GM23338 (cell line): ENCODE measurements around the gene MORN4. TPM values are rescaled to one million over a fixed set of nuclear protein-coding genes. Genes with fewer than 3 reads are reported as not detected.

ENCODE experiments used
- ATAC-seq: fragments of 200-7000 bp; cut with Tn5 transposase; 3 replicates; pipeline ENCODE4 v1.9.1; 2020
- DNase-seq: peaks from one replicate; pipeline ENCODE4 v3.0.0-alpha.2; 2015; ENCODE audit warnings: low spot score
- H2AFZ ChIP-seq: fragments of 200-600 bp; sonication (generic); 2 replicates; pipeline ENCODE4 v1.8.0; 2016; ENCODE audit warnings: antibody characterized with exemption, mild to moderate bottlenecking, moderate library complexity
- H3F3A ChIP-seq: fragments of 200-600 bp; sonication (generic); replicated peaks from 2 replicates; pipeline ENCODE4 v1.8.0; 2017; ENCODE audit warnings: antibody characterized with exemption, mixed run types, low read depth
- H3K27ac ChIP-seq: fragments of 200-600 bp; sonication (generic); 2 replicates; pipeline ENCODE4 v1.6.1; 2016; ENCODE audit warnings: low read depth
- H3K27me3 ChIP-seq: fragments of 200-600 bp; sonication (generic); 2 replicates; pipeline ENCODE4 v1.8.0; 2016; ENCODE audit warnings: mild to moderate bottlenecking, mixed run types, moderate library complexity; ENCODE audit not compliant: insufficient read depth
- H3K36me3 ChIP-seq: fragments of 200-600 bp; sonication (generic); 2 replicates; pipeline ENCODE4 v1.8.0; 2016; ENCODE audit warnings: mild to moderate bottlenecking; ENCODE audit not compliant: insufficient read depth
- H3K4me1 ChIP-seq: fragments of 200-600 bp; sonication (generic); 2 replicates; pipeline ENCODE4 v1.8.0; 2016; ENCODE audit warnings: mild to moderate bottlenecking, moderate library complexity; ENCODE audit not compliant: insufficient read depth
- H3K4me2 ChIP-seq: fragments of 200-600 bp; sonication (generic); 2 replicates; pipeline ENCODE4 v1.7.1; 2017; ENCODE audit warnings: mixed run types
- H3K4me3 ChIP-seq: fragments of 200-600 bp; sonication (generic); 2 replicates; pipeline ENCODE4 v1.6.1; 2016; ENCODE audit warnings: mixed run types
- H3K79me2 ChIP-seq: fragments of 200-600 bp; sonication (generic); replicated peaks from 2 replicates; pipeline ENCODE4 v1.8.0; 2017; ENCODE audit warnings: mild to moderate bottlenecking; ENCODE audit not compliant: insufficient read depth
- H3K9me2 ChIP-seq: fragments of 200-600 bp; sonication (generic); 2 replicates; pipeline ENCODE4 v1.8.0; 2017; ENCODE audit not compliant: insufficient read depth
- H4K20me1 ChIP-seq: fragments of 200-600 bp; sonication (generic); replicated peaks from 2 replicates; pipeline ENCODE4 v1.8.0; 2017; ENCODE audit warnings: mild to moderate bottlenecking; ENCODE audit not compliant: insufficient read depth
- H3K27ac Mint-ChIP-seq: 2 replicates; pipeline ENCODE4 v1.8.0; 2020; ENCODE audit warnings: inconsistent platforms, mild to moderate bottlenecking, moderate library complexity, mixed read lengths
- H3K27me3 Mint-ChIP-seq: 3 replicates; pipeline ENCODE4 v1.8.0; 2022; ENCODE audit warnings: low read depth, mild to moderate bottlenecking, moderate library complexity, mixed read lengths, inconsistent platforms; ENCODE audit not compliant: insufficient read depth, poor library complexity
- H3K36me3 Mint-ChIP-seq: 3 replicates; pipeline ENCODE4 v1.8.0; 2021; ENCODE audit warnings: low read depth, mild to moderate bottlenecking, inconsistent platforms, moderate library complexity, mixed read lengths
- H3K4me1 Mint-ChIP-seq: 3 replicates; pipeline ENCODE4 v1.8.0; 2020; ENCODE audit warnings: mild to moderate bottlenecking, inconsistent platforms, mixed read lengths
- H3K4me3 Mint-ChIP-seq: 3 replicates; pipeline ENCODE4 v1.8.0; 2021; ENCODE audit warnings: moderate library complexity, mild to moderate bottlenecking, inconsistent platforms, mixed read lengths
- H3K9me3 Mint-ChIP-seq: 3 replicates; pipeline ENCODE4 v1.8.0; 2020; ENCODE audit warnings: moderate library complexity, mild to moderate bottlenecking, inconsistent platforms, mixed read lengths
- CREB1 ChIP-seq: fragments of 250-450 bp; sonication (Bioruptor Pico); IDR thresholded peaks from 2 replicates; pipeline ENCODE4 v1.5.0; 2020; ENCODE audit warnings: low read depth, mild to moderate bottlenecking, moderate library complexity
- ETS1 ChIP-seq: IDR thresholded peaks from 2 replicates; pipeline ENCODE4 v1.6.1; 2016; ENCODE audit warnings: antibody characterized with exemption
- EZH2 ChIP-seq: fragments of 200-600 bp; sonication (generic); IDR thresholded peaks from one replicate; pipeline ENCODE4 v1.8.0; 2017; ENCODE audit warnings: antibody characterized with exemption, mild to moderate bottlenecking, low read depth; ENCODE audit not compliant: unreplicated experiment
- EZH2phosphoT487 ChIP-seq: fragments of 200-600 bp; sonication (generic); IDR thresholded peaks from one replicate; pipeline ENCODE4 v1.8.1; 2018; ENCODE audit warnings: antibody characterized with exemption; ENCODE audit not compliant: unreplicated experiment
- JUNB ChIP-seq: IDR thresholded peaks from one replicate; pipeline ENCODE4 v1.6.1; 2016; ENCODE audit warnings: antibody characterized with exemption; ENCODE audit not compliant: unreplicated experiment
- NANOG ChIP-seq: IDR thresholded peaks from 2 replicates; pipeline ENCODE4 v1.6.1; 2016; ENCODE audit warnings: antibody characterized with exemption, borderline replicate concordance
- POLR2AphosphoS5 ChIP-seq: IDR thresholded peaks from 2 replicates; pipeline ENCODE4 v1.6.1; 2016; ENCODE audit warnings: antibody characterized with exemption, low read depth
- STAT1 ChIP-seq: IDR thresholded peaks from one replicate; pipeline ENCODE4 v1.6.1; 2016; ENCODE audit warnings: antibody characterized with exemption; ENCODE audit not compliant: unreplicated experiment
- ZNF114 ChIP-seq: fragments of 250-450 bp; sonication (Bioruptor Pico); IDR thresholded peaks from 2 replicates; pipeline ENCODE4 v1.5.0; 2020; ENCODE audit warnings: mild to moderate bottlenecking, moderate library complexity
- ZNF331 ChIP-seq: fragments of 250-450 bp; sonication (Bioruptor Pico); IDR thresholded peaks from 2 replicates; pipeline ENCODE4 v1.5.0; 2020; ENCODE audit warnings: low read depth, mild to moderate bottlenecking, moderate library complexity
- polyA plus RNA-seq: library from polyadenylated mRNA; unstranded; fragments of >200 nt; fragmentation: Nextera tagmentation; extraction: Ambion mirVana; gene quantifications from 2 replicates; pipeline ENCODE4 v1.2.1, GENCODE V29; 2016
- total RNA-seq: library from RNA; depleted of rRNA; stranded (reverse); fragments of >200 nt; shearing (Covaris generic); gene quantifications from 2 replicates; pipeline ENCODE4 v1.2.3, GENCODE V29; 2014
- TF ChIP-seq, protein P1 (sequence below), 2 experiments: fragments of 200-600 bp in 1 of 2; sonication (generic) in 1 of 2; conservative IDR thresholded peaks; 2 replicates each; pipeline versions ENCODE4 v1.5.1 to v1.6.1; 2016 to 2017; ENCODE audit warnings: antibody characterized with exemption in 2 of 2, low read depth in 2 of 2, mild to moderate bottlenecking in 2 of 2, moderate library complexity in 1 of 2
- TF ChIP-seq, protein P2 (sequence below): IDR thresholded peaks from one replicate; pipeline ENCODE4 v1.6.1; 2018; ENCODE audit warnings: antibody characterized with exemption; ENCODE audit not compliant: unreplicated experiment

MORN4 gene
- total and polyA plus RNA-seq, 2 experiments from 2014 or later = 9.0 to 50.0 TPM

DNA sequence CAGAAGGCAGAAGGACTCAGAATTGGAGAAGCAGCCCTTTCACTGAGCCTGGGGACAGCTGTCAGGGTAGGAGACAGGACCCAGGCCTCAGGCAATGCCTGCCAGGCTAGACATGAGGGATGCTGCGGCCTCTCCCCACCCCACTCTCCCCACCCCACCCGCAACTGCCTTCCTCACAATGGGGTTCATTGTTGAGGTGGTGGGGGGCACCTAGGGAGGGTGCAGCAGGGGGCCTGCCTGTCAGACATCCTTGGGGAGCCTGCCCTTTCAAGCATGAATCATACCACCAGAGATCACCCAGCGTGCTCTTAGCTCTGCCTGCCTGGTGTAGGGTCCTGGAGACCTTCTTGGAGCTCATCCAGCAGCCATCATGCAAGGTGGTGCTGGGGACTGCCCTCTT lies 43.8 kb downstream of the MORN4 start, which contains the start of gene C10orf62 (continued):
- TF ChIP-seq ETS1 = no peak
- TF ChIP-seq NANOG = no peak
- no peak for TF ChIP-seq EZH2phosphoT487
- TF ChIP-seq EZH2 = no peak

DNA sequence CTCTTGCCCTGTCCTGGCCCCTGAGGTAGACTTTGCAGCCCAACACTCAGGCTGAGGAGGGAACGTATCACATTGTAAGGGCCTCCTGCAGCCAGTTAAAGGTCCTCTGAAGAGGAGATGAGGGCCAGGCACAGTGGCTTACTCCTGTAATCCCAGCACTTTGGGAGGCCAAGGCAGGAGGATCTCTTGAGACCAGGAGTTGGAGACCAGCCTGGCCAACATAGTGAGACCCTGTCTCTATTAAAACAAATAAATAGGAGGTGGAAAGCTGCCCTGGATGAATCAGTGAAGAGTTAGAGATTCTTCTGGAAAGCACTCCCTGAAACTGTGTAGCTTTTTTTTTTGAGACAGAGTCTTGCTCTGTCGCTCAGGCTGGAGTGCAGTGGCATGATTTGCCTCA lies 46.1 kb downstream of the MORN4 start:
- Histone ChIP-seq H4K20me1 (no peaks in the 10 kb centered on the region), H3K4me3 (no peak overlapping the region), H3K27ac (no peak overlapping the region), H3K9me2 (0 out of 2 replicates have a peak, but pooled peaks cover 3% of the 10 kb centered on the region), H3K36me3 (no peaks in the 10 kb centered on the region), H3K4me2 (no peak overlapping the region), H3F3A (no peaks in the 10 kb centered on the region), H2AFZ (no peak overlapping the region), H3K27me3 (no peaks in the 10 kb centered on the region), H3K4me1 (peaks cover 3% of the 10 kb centered on the region), H3K79me2 (no peaks in the 10 kb centered on the region)
- H3K27me3 Mint-ChIP-seq = peaks cover 11% of the 10 kb centered on the region
- peaks cover 10% of the 10 kb centered on the region; the same call in 2 of the 3 replicates for H3K4me1 Mint-ChIP-seq
- no peak for DNase-seq
- no peak for ATAC-seq
- no peaks in the 10 kb centered on the region for H3K36me3 Mint-ChIP-seq
- H3K4me3 Mint-ChIP-seq = no peak overlapping the region
- no peaks in the 10 kb centered on the region for H3K9me3 Mint-ChIP-seq
- no peak overlapping the region for H3K27ac Mint-ChIP-seq
- TF ChIP-seq NANOG (no peak), POLR2AphosphoS5 (no peak), CREB1 (CRISPR knock-in tag) (no peak), ZNF114 (CRISPR knock-in tag) (no peak), ZNF331 (CRISPR knock-in tag) (no peak), ETS1 (no peak), EZH2phosphoT487 (no peak), JUNB (no peak), EZH2 (no peak), STAT1 (no peak)
- TF ChIP-seq, protein P1, sequence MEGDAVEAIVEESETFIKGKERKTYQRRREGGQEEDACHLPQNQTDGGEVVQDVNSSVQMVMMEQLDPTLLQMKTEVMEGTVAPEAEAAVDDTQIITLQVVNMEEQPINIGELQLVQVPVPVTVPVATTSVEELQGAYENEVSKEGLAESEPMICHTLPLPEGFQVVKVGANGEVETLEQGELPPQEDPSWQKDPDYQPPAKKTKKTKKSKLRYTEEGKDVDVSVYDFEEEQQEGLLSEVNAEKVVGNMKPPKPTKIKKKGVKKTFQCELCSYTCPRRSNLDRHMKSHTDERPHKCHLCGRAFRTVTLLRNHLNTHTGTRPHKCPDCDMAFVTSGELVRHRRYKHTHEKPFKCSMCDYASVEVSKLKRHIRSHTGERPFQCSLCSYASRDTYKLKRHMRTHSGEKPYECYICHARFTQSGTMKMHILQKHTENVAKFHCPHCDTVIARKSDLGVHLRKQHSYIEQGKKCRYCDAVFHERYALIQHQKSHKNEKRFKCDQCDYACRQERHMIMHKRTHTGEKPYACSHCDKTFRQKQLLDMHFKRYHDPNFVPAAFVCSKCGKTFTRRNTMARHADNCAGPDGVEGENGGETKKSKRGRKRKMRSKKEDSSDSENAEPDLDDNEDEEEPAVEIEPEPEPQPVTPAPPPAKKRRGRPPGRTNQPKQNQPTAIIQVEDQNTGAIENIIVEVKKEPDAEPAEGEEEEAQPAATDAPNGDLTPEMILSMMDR (conservative IDR thresholded peaks at IDR 0.05; ENCODE audit: low read depth in 2 of 2) = no peak
- TF ChIP-seq, protein P2, sequence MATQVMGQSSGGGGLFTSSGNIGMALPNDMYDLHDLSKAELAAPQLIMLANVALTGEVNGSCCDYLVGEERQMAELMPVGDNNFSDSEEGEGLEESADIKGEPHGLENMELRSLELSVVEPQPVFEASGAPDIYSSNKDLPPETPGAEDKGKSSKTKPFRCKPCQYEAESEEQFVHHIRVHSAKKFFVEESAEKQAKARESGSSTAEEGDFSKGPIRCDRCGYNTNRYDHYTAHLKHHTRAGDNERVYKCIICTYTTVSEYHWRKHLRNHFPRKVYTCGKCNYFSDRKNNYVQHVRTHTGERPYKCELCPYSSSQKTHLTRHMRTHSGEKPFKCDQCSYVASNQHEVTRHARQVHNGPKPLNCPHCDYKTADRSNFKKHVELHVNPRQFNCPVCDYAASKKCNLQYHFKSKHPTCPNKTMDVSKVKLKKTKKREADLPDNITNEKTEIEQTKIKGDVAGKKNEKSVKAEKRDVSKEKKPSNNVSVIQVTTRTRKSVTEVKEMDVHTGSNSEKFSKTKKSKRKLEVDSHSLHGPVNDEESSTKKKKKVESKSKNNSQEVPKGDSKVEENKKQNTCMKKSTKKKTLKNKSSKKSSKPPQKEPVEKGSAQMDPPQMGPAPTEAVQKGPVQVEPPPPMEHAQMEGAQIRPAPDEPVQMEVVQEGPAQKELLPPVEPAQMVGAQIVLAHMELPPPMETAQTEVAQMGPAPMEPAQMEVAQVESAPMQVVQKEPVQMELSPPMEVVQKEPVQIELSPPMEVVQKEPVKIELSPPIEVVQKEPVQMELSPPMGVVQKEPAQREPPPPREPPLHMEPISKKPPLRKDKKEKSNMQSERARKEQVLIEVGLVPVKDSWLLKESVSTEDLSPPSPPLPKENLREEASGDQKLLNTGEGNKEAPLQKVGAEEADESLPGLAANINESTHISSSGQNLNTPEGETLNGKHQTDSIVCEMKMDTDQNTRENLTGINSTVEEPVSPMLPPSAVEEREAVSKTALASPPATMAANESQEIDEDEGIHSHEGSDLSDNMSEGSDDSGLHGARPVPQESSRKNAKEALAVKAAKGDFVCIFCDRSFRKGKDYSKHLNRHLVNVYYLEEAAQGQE = no peak
